HCEC 1CT (cell line): ENCODE measurements around the gene SIDT1.
"Not testable (repeated sequence)": the region's sequence is repeated elsewhere in the genome, so short reads cannot be mapped to it uniquely, and the experiment has no call there.

Experiments used
- DNase-seq: peaks from one replicate; pipeline ENCODE4 v3.0.0-alpha.2; 2017

The SIDT1 gene

DNA sequence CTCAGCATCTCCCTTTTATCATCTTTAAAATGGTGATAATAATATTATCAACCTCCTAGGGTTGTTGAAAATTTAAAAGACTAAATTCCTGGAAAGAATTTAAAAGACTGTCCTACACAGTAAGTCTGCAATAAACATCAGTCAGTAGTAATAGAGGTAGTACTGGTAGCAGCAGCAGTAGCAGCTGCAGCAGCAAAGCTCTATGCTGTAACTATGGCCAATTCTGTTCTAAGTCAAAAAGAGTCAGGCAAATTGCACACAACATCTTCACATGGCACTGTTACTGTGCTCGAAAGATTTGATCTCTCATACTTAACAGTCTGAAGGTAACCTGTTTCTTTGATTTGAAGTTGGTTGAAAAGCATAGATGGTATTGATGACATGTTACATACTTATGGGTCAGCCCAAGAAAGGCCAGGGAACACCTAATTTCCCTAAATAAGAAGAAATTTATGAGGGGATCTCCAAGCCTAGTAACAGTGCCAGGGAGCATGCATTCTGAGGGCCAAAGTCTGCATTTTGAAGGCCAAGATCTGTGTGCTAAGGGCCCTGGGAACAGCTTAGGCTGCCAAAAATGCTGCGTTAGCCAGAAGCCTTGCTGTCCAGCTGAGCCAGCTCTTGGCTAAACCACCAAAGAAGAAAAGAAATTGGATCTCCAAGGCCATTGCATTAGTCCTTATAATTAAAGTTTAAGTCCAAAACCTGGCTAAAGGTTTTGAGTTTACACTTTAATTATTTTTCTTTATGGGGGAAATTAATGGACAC is 68.2 kb downstream of the SIDT1 start:
- no peak for DNase-seq

DNA sequence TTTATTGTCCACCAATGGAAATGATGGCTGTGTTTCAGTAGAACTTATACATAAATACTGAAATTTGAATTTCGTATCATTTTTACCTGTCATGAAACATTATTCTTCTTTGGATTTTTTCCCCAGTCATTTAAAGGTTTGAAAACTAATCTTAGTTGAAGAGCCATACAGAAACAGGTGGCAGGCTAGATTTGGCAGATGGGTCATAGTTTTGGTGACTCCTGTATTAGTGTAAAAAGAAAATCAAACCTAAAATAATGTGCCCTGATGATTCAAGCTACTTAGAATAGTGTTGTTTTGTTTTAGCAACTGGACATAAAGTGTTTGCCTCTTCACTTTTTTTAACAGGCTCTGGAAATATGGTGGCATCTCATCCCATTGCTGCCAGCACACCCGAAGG is 68.9 kb downstream of the SIDT1 start:
- DNase-seq: no peak

DNA sequence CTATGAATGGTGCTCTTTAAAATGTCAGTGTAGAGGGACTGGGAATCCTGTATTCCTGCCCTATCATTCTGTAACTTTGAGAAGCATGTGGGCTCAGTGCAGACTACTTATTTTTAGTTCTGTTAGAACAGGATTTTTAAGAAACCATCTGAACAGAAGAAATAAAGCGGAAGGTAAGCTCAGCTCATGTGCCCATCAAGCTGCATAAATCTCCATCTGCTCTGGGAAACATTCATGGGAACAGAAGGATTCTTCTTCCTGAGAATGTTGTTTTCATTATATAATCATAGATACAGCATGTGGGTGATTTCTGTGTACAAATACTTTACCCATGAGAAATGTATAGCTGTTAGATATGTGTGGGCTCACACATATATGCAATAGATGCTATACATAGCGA is 69.9 kb downstream of the SIDT1 start:
- DNase-seq: no peak

- no peak for DNase-seq
Observed at GRCh38 chr3:113602836-113603235, 70.5 kb downstream of the SIDT1 start.

GRCh38 chr3:113606539-113607218 is 74.3 kb downstream of the SIDT1 start:
- DNase-seq: no peak

DNA sequence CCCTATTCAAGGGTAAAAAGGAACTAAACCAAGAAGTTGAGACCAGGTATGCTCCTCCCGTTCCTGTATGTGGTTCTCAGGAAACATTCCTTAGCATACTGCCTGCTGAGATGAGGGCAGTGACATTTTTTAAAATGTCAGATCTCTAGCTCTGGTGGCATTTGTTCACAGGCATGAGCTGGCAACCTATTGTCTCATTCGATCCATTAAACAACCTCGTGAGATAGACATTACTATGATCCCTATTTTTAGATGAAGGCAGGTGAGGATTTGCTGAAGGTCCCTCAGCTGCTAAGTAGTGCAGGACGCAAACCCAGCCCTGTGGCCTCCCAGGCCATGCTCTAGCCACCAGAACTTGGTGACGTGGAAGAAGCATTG is 74.9 kb downstream of the SIDT1 start:
- no peak for DNase-seq

DNA sequence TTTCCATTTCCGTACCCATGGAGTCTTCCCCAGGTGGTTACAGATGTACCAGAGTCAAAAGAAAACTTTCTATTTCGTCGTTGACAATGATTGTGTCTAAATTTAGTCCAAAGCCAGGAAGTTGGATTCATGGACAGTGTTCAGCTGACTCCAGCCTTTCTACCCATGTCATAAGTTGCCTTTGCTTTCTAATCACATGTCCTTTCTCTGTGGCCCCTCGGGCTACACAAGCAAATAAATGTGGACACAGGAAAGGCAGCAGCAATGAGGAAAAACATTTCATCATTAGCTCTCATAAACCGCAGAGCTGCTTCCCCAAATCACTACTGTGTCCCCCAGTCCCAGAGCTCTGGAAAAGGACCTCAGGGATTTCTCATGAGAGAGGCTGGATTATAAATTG is 82.0 kb downstream of the SIDT1 start:
- DNase-seq: no peak

DNA sequence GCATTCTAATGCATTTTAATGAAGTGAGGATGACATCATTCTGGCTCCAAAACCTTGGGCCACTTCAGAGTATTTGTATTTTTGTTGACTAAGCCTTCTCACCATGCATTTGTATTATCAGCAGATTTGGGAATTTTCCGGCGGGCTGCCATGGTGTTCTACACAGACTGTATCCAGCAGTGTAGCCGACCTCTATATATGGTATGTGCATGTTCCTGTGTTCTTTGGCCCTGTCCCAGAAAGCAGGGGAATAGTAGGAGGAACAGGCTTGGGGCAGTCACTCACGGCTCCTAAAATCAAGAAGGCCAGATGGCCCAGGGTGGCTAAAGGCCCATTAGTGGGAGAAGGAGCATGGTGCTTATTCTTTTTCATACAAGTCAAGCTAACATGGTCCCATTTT is 83.6 kb downstream of the SIDT1 start:
- no peak for DNase-seq

DNA sequence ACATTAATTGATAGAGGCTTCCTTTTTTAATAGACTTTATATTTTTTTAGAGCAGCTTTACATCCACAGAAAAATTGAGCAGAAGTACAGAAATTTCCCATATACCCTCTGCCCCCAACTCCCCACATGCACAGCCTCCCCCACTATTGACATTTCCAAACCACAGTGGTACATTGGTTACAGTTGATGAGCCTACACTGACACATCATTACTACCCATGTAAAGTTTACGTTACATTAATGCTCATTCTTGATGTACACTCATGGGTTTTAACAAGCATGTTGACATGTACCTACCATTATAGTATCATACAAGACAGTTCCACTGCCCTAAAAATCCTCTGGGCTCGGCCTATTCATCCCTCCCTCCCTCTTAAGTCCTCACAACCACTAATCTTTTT is 85.4 kb downstream of the SIDT1 start:
- DNase-seq: no peak

DNA sequence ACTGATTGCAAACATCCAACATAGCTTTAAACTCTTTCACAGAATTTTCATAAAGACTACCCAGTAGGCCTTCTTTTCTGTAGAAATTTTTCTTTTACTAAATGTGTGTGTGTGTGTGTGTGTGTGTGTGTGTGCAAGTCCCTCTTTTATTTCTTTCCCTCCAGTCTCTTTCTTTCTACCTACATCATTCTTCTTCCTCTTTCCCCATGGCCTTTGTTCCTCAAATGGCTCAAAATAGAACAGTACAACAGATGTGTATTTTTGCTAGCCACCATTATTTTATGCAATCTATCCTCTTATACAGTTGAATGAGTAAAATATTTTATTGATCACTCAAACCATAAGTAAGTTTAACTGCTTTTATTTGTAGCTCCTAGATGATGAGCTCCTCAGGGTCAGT is 87.7 kb downstream of the SIDT1 start:
- DNase-seq: no peak

DNA sequence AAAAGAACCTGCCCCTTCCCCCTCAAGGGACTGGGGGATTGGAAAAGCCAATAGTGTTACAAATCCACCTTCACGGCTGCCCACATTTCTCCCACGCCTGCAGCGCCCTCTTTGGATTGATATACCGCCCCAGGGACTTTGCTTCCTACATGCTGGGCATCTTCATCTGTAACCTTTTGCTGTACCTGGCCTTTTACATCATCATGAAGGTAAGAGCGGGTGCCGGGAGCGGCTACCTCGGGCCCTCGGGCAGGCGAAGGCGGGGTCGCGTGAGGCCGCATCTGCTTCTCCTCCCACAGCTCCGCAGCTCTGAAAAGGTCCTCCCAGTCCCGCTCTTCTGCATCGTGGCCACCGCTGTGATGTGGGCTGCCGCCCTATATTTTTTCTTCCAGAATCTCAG is 91.0 kb downstream of the SIDT1 start:
- DNase-seq: no peak

DNA sequence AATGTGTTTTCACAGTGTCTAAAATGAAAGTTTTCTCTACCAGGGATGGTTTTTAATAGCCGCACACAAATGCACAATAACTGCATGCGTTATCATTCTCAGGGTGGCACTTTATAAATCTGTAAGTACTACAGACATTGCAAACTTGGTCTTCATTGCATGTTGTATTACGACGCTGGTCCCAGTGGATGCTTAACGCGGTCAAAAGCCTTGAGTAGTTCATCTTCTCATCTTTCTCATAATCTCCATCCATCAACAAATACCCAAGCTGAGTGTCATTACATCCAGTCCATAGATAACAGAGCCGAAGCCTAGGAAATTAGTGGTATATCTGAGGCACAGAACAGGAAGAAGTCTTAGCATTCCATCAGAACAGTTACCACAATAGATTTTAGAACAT is 91.5 kb downstream of the SIDT1 start:
- DNase-seq: no peak

DNA sequence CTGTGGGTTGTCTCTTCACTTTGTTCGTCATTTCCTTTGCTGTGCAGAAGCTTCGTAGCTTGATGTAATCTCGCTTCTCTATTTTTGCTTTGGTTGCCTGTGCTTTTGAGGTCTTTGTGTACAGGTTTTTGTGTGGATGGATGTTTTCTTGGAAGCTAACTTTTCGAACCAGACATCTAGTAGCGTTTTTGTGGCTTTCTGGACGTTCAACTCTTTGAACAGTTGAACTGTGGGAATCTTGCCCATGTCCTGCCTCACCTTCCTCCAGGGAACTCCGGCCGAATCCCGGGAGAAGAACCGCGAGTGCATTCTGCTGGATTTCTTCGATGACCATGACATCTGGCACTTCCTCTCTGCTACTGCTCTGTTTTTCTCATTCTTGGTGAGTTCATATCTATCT is 93.5 kb downstream of the SIDT1 start:
- no peak for DNase-seq

DNA sequence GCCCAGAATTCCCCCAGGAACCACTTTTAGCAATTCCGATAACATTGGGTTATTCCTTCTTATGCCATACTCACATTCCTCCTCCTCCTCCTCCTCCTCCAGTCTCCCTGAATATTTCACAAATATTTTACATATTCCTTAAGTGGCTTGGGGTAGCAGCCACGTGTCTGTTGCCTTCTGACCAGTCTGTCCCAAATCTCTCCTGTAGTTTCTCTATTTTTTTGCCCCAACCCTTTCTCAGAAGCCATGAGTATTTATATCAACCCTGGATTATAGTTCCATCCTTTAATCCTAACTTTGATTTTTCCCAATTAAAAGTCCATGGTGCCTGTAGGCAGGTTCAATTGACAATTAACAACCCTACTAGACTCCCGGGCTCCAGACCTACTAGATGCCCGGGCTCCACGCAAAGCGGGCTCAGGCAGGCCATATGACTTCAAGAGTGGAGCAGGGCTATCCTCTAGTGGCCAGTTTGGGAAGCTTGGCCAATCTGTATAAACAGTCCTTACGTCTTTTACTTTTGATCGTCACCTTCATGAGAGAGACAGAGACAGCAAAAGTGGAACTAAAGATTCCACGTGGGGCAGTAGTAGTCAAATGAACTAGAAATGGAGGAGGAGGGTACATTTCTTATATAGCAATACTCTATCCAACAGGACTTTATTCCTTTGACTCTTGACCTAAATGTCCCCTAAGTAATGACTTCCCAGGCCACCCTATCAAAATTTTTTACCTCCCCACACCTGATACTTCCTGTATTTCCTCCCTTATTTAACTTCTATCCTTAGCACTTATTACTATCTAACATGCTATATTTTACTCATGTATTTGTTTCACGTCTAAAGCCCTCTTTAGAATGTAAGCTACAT is 94.4 kb downstream of the SIDT1 start:
- DNase-seq: peak; percentile 64

- no peak for DNase-seq
Observed at GRCh38 chr3:113628316-113628715, 96.0 kb downstream of the SIDT1 start.

DNA sequence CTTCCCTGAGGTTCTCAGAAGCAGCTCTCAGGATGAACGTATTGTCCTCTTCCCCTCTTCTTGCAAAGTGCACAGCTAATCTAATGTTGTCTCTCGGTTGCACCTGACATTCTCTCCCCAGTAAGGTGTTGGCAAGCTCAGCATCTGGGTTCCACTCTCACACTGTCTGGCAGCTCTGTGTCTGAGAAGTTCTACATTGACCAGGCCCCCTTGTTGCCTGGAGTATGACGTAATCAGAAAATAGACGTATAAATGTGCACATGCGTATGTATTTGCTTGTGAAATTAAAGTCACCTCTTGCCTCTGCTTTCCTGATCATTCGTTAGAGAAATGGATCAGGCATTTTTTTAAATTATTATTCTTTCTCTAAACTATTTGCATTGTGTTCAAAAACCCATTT is 96.4 kb downstream of the SIDT1 start:
- DNase-seq: no peak

DNA sequence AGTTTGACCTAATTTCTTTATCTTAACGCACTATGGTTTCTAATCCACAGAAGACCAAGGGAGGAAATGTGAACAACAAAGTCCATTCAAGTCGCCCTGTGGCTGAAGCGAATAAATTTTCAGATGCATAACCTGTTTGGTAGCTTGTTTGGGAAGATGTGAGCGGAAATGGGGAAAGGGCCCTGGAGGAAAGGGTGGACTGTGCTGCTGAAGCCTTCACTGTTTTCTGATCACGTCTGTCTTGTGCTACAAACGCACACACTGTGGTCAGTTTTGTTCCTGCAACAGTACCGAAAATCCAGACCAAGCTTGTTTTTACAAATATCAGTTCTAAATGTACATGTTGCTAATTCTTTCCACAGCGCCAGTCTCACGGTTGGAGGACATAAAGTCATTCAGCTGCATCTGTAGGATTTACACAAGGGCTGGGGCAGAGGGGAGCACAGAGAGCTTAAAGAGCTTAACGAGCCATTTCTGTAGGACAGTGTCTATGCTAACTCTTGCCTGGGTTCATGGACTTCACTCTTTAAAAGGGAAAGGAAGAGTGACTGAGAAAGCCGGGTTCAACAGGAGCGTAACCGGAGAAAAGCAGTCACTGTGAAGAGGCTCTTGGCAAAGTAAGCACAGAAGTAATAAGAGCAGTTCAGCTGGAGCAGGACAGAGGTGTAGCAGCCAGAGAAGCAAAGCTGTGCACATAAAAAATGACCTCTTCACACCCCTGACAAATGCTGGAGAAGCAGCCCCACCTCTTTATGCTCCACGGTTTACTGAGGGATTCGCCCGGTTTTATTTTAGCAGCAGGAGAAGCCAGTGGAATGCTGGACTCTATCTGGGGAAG is 97.4 kb downstream of the SIDT1 start:
- DNase-seq: no peak

DNA sequence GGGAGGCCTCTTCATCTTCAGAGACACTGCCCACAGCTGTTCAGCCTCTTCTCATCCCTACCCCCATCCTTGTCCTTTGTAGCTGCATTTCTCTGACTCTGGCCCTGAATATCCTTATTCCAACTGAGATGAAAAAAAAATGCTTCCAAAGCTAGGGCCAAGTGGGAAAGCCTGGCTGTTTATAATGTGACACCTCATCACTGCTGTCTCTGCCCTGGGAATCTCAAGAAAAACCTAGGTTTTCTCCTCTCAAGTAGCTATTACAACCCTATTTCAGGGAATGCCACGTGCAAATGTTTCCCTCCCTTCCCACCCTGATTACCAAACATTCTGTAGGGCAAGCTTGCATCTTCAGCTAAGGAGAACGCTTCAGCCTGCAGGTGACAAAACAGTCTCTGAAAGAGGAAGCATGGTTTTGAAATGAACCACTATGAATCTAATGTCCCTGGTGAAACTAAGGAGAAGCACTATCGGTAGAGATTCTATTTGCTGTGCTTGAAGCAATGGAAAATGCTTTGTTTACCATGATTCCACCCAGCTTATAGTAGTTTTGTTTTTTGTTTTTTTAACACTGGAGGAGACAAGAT is 98.7 kb downstream of the SIDT1 start:
- DNase-seq: no peak

DNA sequence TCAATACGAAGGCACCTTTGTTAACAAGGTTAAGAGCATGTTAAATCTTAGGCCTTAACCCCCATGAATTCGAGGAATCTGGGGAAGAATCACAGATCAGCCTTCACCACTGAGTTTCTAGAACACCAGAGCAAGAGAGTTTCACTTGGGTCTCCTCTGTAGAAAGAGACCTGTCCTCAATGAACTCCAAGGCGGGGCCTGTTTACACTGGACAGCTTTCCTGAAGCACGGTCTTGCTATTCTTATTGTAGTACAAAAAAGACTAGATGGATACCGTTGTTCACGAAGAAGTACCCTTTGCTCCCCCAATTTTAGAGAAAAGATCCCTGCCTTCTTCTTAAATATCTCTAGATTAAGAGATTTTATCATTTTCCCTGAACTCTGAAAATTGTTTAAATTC is 99.2 kb downstream of the SIDT1 start:
- DNase-seq: no peak

- no peak for DNase-seq
Observed at GRCh38 chr3:113634782-113635474, 102.6 kb downstream of the SIDT1 start.

GRCh38 chr3:113636034-113636433 is 103.7 kb downstream of the SIDT1 start:
- not testable (repeated sequence) for DNase-seq

DNA sequence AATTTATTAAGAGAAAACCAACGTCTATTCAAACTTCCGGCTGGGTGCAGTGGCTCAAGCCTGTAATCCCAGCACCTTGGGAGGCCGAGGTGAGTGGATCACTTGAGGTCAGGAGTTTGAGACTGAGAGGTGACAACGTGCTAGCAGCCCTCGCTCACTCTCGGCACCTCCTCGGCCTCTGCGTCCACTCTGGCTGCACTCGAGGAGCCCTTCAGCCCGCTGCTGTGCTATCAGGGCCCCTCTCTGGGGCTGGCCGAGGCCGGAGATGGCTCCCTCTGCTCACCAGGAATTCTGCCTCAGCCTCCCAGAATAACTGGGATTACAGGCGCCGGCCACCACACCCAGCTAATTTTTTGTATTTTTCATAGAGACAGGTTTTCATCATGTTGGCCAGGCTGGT is 105.4 kb downstream of the SIDT1 start:
- no peak for DNase-seq
